Stomach smooth muscle (tissue), 2 donors: ENCODE results near the gene RHCG.

ENCODE experiments used
- H3K27ac ChIP-seq: one replicate; pipeline ENCODE4 v1.7.0; 2013; ENCODE audit warnings: mild to moderate bottlenecking, low read length, inconsistent platforms
- H3K27me3 ChIP-seq, 2 donors: one replicate each; pipeline ENCODE4 v1.7.0; 2013; ENCODE audit warnings: low read length in 2 of 2; ENCODE audit not compliant: insufficient read depth in 2 of 2, control insufficient read depth in 1 of 2
- H3K36me3 ChIP-seq, 2 donors: one replicate each; pipeline ENCODE4 v1.7.0; 2013; ENCODE audit warnings: low read length in 2 of 2; ENCODE audit not compliant: control insufficient read depth in 2 of 2, insufficient read depth in 2 of 2
- H3K4me1 ChIP-seq: one replicate; pipeline ENCODE4 v1.7.0; 2013; ENCODE audit warnings: low read length; ENCODE audit not compliant: control insufficient read depth, insufficient read depth
- H3K4me3 ChIP-seq, 2 donors: one replicate each; pipeline ENCODE4 v1.7.0; 2013; ENCODE audit warnings: low read length in 2 of 2
- H3K9ac ChIP-seq, 2 donors: one replicate each; pipeline ENCODE4 v1.7.0; 2013; ENCODE audit warnings: low read length in 2 of 2, mild to moderate bottlenecking in 1 of 2
- H3K9me3 ChIP-seq, 2 donors: one replicate each; pipeline ENCODE4 v1.7.0; 2013; ENCODE audit warnings: low read length in 2 of 2; ENCODE audit not compliant: control insufficient read depth in 2 of 2
- donor health status: healthy.
- donor health status: Pancreatic carcinoma.

The RHCG gene

DNA sequence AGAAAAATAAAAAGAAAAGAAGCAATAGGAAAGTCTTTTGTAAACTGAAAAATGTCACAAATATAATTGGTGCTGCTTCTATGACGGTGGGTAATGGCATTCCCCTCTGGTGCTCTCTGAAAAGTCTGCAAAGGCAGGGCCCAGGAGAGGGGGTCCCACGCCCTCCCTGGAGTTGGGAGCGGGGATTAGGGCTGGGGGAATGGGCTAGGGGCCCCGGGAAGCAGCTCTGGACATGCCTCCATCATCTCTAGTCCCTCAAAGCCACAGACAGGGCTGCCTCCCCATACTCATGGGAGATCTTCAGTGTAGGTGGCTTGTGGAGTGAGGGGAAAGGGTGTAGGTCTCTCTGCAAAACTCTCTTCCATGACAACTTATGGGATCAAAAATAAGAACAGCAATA lies 7.8 kb upstream of the RHCG start:
- H3K4me3 ChIP-seq = no peak overlapping the region
- H3K27ac ChIP-seq = no peak overlapping the region
- peaks cover 4 to 19% of the 10 kb centered on the region in 2 donors for H3K27me3 ChIP-seq
- H3K4me1 ChIP-seq = no peaks in the 10 kb centered on the region
- H3K9ac ChIP-seq = no peak overlapping the region
- peaks cover 0 to 5% of the 10 kb centered on the region in 2 donors for H3K9me3 ChIP-seq
- no peaks in the 10 kb centered on the region for H3K36me3 ChIP-seq

DNA sequence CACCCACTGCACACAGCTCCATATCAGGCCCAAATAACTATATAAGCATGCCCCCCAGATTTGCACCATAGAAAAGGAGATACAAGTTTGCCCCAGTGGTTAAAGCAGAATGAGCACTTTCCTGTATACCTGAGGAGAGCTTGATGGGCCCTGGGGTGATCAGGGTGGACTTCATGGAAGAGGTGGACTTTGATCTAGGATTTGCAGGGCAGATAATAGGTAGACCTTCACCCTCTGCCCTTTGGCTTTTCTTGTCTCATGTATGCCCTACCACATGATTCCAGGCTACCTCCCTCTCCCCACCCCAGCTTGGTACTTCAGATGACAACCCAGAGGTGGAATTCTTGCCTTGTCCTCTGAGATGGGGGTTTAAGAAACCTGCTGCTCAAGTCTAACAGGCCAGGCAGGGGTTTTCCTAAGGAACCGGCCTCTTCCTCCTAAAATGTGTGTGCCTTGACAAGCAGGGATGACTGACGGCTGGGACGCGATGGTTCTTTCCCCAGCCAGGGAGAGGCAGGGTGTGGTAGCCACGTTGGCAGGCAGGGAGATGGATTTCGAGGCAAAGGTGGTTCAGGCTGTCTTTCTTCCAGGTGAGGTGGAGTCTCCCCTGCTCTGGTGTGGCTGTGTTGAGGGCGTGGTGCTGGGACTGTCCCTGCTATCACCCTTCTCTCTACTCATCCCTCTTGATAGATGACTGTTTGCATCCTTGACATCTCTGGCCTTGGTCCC lies 6.6 kb upstream of the RHCG start:
- Histone ChIP-seq H3K36me3 (no peaks in the 10 kb centered on the region), H3K27me3 (peaks cover 7 to 24% of the 10 kb centered on the region in 2 donors), H3K9ac (no peak overlapping the region), H3K27ac (no peak overlapping the region), H3K9me3 (peaks cover 0 to 5% of the 10 kb centered on the region in 2 donors), H3K4me1 (no peaks in the 10 kb centered on the region), H3K4me3 (no peak overlapping the region)

DNA sequence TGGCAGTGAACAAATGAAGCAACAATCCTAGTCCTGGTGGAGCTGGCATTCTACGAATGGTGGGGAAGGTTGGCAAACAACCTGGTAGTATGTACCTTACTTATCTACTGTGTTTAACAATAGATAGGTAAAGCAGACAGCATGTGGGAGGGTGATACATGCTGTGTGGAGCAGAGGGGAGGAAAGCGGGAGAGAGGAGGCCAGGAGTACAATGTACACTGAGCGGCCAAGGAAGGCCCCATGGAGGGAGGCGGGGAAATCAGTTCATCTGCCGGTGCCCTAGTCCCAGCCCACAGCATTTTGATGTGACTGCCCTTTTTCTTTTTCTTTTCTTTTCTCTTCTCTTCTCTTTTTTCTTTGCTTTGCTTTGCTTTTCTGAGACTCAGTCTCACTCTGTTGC lies 5.3 kb upstream of the RHCG start:
- H3K9me3 ChIP-seq = peaks cover 0 to 5% of the 10 kb centered on the region in 2 donors
- no peaks in the 10 kb centered on the region for H3K4me1 ChIP-seq
- H3K36me3 ChIP-seq = no peaks in the 10 kb centered on the region
- no peak overlapping the region for H3K27ac ChIP-seq
- H3K9ac ChIP-seq = no peak overlapping the region
- peaks cover 8 to 24% of the 10 kb centered on the region in 2 donors for H3K27me3 ChIP-seq
- no peak overlapping the region for H3K4me3 ChIP-seq

DNA sequence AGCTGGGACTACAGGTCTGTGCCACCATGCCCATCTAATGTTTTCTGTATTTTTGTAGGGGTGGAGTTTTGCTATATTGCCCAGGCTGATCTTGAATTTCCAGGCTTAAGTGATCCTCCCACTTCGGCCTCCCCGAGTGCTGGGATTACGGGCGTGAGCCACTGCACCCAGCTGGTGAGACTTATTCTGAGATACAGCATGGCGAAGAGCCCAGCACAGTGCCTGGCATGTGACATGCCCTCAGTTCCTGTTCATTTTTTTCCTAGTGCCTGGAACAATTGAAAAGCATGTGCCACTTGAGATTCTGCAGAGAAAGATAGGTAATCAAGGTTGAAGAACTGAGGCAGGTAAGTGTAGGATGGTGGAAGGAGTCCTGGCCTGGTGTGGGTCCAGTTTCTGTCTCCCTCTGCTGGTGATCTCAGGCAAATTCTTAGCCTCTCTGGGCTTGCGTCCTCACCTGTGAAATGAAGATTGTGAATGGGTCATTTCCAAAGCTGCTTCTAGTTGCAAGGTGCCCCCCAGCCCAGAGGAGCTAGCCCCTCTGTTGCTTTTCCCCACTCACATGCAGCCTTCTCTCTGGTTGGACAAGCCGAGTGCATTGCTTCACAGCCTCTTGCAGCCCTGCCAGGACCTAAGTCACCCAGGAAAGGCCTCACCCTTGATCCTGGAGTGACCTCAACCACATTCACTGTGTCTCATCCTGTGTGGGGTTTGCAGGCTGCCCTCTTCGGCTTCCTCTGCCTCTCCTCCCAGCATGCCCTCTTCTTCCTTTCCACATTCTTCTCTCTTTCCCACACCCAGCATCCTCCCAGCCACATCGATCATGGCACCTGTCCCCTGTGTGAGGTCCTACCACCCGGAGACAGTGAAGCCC lies 4.3 kb upstream of the RHCG start:
- Histone ChIP-seq H3K9me3 (no peaks in the 10 kb centered on the region), H3K4me3 (no peak overlapping the region), H3K36me3 (no peaks in the 10 kb centered on the region), H3K9ac (no peak overlapping the region), H3K27me3 (peaks cover 19 to 31% of the 10 kb centered on the region in 2 donors), H3K4me1 (no peaks in the 10 kb centered on the region), H3K27ac (no peak overlapping the region)

DNA sequence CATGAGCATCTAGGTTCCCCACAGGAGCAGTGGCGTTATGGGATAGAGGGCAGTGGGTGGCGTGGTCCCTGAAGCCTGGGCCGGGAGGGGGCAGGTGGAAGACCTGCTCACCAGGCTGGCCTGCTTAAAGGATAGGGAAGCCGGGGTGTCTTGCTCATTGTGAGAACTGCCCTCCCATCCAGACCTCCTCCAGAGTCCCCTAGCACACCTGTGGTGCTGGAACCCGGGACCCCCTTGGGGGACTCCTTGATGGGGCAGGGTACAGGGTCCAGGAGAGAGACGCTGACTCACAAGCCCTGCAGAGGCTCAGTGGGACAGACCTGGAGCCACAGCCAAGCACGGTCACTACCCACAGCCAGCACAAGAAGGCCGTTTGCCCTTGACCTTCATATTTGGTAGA lies 2.8 kb upstream of the RHCG start:
- no peak overlapping the region for H3K27ac ChIP-seq

DNA sequence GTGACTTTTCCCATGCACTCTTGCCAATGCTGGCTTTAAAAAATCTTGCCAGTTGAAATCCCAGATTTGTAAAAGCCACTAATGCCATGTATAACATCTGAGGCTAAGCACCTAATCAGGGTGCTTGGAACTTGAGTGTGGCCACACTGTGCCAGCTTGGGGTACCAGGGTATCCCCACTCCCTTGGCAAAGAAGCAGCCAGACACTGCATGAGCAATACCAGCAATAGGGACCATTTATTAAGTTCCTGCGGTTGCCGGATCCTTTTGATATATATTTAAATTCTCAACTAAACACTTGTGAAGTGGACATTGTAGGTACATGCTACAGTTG lies 2.2 kb upstream of the RHCG start:
- Histone ChIP-seq H3K27ac (no peak overlapping the region), H3K36me3 (no peaks in the 10 kb centered on the region), H3K4me1 (no peaks in the 10 kb centered on the region), H3K9me3 (no peaks in the 10 kb centered on the region), H3K9ac (no peak overlapping the region), H3K27me3 (peaks cover 32 to 42% of the 10 kb centered on the region in 2 donors), H3K4me3 (no peak overlapping the region)

More for the DNA sequence above, 2.8 kb upstream of the RHCG start:
- no peak overlapping the region for H3K9ac ChIP-seq
- no peaks in the 10 kb centered on the region for H3K4me1 ChIP-seq
- H3K9me3 ChIP-seq = no peaks in the 10 kb centered on the region
- H3K36me3 ChIP-seq = no peaks in the 10 kb centered on the region
- no peak overlapping the region for H3K4me3 ChIP-seq
- peaks cover 29 to 42% of the 10 kb centered on the region in 2 donors for H3K27me3 ChIP-seq

DNA sequence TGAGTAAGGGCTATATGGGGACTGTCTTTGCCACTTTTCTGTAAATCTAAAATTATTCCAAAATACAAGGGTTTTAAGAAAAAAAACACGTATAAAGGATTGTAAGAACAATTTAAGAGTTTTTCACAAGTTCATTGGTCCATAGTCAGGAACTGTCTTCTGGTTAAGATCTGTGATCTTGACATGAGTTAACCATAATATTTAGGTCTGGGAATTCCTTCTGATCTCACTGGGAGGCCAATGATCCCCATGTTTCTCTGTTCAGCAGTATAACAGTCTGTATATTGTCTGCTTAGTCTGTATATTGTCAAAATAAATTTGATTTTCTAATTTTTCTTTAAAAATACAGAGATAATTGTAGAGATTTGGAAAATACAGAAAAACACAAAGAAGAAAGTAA lies 848 bp upstream of the RHCG start:
- H3K27me3 ChIP-seq = peaks cover 32 to 45% of the 10 kb centered on the region in 2 donors
- no peak overlapping the region for H3K9ac ChIP-seq
- no peak overlapping the region for H3K27ac ChIP-seq
- no peaks in the 10 kb centered on the region for H3K9me3 ChIP-seq
- no peaks in the 10 kb centered on the region for H3K36me3 ChIP-seq
- H3K4me1 ChIP-seq = no peaks in the 10 kb centered on the region
- no peak overlapping the region for H3K4me3 ChIP-seq

DNA sequence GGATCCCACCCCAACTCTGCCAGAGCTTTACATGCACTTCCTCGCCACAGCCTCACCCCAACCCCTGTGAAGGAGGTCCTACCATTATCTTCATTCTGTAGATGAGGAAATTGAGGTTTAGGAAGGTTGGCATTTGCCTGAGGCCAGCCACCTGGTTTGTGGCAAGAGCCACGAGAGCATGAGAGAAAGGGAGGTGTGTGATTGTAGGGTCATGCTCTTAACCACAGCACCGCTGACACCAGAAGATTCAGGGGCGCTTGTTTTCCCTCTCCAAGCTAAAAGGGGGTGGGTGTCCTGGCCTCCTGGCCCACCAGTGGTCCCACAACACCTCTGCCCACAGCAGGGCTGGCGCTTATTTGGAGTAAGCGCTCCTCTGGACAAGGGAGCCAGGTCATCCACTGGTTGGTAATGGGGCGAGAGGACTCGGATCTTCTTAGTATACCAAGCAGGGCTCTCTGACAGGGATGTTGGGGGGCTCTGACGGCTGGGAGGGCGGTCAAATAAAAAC lies 691 bp downstream of the RHCG start:
- H3K4me3 ChIP-seq = no peak overlapping the region
- no peak overlapping the region for H3K27ac ChIP-seq
- no peaks in the 10 kb centered on the region for H3K4me1 ChIP-seq
- peaks cover 32 to 36% of the 10 kb centered on the region in 2 donors for H3K27me3 ChIP-seq
- H3K9ac ChIP-seq = no peak overlapping the region
- H3K9me3 ChIP-seq = no peaks in the 10 kb centered on the region
- no peaks in the 10 kb centered on the region for H3K36me3 ChIP-seq

DNA sequence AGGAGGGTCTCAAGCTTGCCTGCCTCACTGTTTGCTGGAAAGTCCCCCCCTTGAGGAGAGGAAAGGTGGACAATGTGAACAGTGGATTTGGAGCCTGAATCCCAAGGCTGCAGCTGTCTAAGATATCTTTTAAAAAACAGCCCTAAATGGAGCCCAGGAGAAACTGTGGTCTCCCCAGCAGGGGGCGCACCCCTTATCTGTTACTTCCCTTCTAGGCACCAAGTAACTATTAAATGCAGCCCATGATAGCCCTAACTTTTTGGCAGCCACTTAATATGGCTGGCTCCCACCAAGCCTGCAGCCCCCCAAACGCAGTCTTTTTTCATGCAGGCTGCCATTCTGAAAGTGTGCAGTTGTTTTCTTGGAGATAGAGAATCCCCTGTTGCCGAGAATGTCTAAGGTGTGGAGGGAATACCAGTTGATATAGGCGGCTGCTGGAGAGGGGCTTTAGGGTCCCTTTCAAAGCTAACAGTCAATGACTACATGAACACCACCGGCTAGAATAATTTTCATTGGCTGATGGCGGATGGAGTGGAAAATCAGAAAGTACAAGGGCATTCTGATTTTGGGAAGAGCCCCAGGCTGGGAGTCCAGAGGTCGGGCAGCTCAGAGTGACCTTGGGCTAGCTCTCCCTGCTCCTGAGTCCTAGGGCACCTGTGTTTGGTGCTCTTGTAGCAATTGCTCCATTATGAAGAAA lies 1.3 kb downstream of the RHCG start:
- Histone ChIP-seq H3K4me3 (no peak overlapping the region), H3K9ac (no peak overlapping the region), H3K4me1 (no peaks in the 10 kb centered on the region), H3K9me3 (no peaks in the 10 kb centered on the region), H3K36me3 (no peaks in the 10 kb centered on the region), H3K27me3 (peaks cover 29 to 31% of the 10 kb centered on the region in 2 donors), H3K27ac (no peak overlapping the region)

DNA sequence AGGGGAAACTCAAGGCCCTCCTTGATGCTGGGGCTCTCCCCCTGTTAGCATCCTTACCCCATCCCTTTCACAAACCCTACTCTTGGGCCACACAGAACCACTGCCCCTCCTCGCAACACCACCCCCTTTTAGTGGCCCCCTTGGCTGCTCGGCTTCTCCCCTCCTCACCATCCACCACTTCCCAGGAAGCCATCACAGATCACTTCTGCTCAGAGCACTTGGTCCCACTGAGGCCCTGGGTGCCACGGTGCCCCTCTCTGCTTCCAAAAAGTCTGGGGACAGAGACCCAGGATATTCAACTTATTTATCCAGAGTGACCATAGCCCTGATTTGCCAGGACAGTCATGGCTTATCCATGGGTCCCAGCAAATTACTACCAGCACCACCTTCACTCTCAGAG lies 2.4 kb downstream of the RHCG start:
- Histone ChIP-seq H3K36me3 (no peaks in the 10 kb centered on the region), H3K9me3 (no peaks in the 10 kb centered on the region), H3K27ac (no peak overlapping the region), H3K4me3 (no peak overlapping the region), H3K4me1 (no peaks in the 10 kb centered on the region), H3K27me3 (peaks cover 27 to 29% of the 10 kb centered on the region in 2 donors), H3K9ac (no peak overlapping the region)
